GM19438 (cell line): Measurements from ENCODE around the gene FBXO10.
"Not testable (repeated sequence)": the region's sequence is repeated elsewhere in the genome, so short reads cannot be mapped to it uniquely, and the experiment has no call there.

ENCODE experiments used
- ATAC-seq: cut with Tn5 transposase; IDR thresholded peaks from one replicate; pipeline ENCODE4 v1.9.1; 2021; ENCODE audit warnings: low read depth; ENCODE audit not compliant: unreplicated experiment

FBXO10 gene, protein sequence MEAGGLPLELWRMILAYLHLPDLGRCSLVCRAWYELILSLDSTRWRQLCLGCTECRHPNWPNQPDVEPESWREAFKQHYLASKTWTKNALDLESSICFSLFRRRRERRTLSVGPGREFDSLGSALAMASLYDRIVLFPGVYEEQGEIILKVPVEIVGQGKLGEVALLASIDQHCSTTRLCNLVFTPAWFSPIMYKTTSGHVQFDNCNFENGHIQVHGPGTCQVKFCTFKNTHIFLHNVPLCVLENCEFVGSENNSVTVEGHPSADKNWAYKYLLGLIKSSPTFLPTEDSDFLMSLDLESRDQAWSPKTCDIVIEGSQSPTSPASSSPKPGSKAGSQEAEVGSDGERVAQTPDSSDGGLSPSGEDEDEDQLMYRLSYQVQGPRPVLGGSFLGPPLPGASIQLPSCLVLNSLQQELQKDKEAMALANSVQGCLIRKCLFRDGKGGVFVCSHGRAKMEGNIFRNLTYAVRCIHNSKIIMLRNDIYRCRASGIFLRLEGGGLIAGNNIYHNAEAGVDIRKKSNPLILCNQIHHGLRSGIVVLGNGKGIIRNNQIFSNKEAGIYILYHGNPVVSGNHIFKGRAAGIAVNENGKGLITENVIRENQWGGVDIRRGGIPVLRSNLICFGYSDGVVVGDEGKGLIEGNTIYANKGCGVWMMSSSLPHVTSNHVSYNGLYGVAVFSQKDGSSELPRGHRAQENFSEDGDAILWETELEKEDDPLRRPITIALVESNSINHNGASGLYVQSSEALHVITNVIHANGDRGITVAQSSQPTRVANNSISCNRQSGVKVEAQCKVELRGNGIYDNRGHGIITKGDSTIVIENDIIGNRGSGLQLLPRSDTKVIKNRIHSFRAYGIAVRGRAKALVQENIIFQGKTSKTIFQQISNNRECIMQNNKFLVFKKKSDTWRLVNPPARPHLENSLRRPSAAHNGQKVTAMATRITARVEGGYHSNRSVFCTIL

DNA sequence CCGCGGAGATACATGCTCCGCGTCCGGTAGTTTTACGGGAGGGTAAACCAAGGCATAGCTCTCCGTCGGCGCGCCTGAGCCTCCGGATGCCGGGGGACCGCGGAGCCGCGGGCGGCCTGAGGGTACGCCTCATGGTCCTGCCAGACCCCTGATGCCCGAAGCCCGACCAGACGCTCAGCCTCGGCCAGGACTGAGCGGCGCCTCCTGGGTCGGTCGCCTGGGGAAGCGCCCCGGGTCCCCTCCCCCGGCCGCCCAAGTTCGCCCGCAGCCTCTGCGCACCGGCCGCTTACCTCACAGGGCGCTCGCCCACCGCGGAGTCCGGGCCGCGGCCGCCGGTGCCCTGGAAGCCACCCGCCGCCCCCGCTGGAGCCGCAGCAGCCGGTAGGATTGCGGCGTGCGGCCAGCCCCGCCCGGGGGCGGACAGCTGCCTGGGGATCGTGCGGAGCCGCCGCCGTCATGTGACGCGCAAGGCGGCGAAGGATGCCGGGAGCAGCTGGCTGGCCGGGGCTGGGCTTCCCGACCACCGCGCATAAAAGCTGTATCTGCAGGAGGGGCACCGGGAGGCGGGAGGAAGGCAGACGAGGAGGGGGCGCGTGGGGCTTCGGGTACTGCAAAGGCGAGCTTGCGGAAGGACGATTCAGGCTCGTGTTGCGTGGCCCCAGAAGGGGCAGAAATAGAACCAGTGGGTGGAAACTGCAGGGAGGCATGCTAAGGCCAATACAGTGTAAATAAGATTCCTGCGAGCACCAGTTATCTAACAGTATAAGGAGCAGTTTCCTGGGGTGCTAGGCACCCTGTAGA, at the start of gene FBXO10:
FBXO10 (minus strand) TSS at position 460 of the 801 bp plus-strand sequence. CDS start 34,612 bp downstream, outside the sequence.
- ATAC-seq: peak; percentile 78

DNA sequence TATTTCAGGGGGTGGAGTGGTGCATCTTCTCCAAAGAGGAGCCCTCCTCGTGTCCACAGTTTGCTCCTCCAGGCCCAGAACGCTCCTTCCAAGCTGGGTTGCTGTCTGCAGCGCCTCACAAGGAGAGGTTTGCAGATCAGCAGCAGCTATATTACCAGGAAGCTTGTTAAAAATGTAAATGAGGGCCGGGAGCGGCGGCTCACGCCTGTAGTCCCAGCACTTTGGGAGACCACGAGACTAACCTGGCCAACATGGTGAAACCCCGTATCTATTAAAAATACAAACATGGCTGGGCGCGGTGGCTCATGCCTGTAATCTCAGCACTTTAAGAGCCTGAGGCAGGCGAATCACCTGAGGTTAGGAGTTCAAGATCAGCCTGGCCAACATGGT, 49.6 kb upstream of the FBXO10 start:
- no peak for ATAC-seq

DNA sequence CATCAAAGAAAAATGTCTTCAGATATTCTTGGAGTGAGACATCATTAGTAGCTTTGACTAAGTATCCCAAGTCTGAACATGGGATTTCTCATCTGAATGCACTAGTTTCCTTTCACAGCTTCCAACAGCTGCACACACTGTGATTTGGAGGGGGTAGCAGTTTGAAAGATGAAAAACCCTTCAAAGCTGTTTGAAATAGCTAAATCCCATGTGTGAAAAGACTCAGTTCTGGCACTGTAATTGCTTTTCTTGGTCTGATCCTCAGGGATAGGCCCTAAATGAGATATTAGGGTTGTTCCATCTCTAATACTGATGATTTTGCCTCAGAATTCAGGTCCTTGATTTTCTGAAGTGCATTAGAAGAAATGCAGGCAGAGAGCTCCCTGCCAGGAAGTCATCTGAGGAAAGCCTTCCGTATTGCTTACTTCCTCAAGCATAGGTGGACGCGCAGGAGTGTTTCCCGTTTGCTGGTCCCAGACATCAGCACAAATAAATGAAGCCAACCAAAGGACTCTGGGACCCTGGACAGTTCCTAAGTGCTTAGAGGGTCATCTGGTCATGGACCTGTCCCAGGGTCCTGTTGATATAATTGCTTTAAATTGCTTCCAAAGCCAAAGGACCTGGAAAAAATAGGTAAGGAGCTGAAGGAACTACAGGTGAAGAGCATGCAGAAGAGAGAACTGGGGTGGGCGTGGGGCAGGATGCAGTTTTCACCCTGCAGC, 49.0 kb upstream of the FBXO10 start:
- ATAC-seq: no peak

DNA sequence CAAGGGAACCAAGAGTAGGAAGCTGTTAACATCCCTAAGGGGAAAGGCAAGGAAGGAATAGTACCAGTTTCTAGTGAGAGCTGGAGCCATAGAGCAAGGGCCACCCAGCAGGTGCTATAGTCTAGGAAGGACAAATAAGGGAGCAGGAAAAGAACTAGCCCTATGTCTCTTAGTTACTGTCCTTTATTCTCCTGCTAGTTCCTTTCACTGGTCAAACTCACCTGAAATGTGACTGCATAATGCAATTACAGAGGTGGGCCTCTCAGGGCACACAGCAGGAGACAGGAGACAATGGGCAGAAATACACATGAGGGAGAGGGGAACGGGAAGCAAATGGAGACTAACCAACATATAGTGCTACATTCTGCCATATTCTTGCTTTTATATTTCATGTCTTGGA, 47.9 kb upstream of the FBXO10 start:
- no peak for ATAC-seq

DNA sequence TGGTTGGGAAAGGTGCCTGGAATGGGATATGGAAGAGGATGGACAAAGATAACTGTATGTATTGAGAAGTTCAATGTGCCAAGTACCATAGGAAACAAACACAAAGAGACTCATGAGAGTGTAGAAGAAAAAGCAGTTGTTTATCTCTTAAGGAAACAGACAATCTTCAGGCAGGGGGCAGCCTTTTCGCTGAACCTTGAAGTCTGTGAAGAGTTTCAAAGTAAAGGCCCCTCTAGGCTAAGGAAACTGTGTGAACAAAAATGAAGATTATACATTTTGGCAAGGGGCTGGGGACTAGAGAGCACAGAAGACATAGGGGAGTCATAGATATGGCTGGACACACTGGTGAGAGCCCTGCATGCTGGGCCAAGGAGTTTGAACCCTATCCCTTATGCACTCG, 47.1 kb upstream of the FBXO10 start:
- ATAC-seq: no peak

DNA sequence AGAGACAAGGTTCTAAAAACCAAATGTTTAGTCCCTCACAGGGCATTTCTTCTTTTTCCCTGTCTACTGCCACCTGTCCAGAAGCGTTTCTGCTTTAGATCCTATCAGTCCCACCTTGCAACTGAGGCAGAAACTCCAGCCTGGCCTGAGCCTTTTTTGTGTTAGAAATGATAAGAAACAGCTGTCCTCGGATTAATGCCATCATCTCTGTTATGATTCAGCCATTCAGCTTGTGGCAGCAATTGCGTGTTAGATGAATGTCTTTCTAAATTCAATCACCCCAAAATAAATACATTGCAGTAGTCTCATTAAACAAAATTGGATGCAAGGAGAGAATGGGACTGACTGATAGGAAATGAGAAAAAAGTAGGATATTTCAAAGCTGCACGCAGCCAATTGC, 46.3 kb upstream of the FBXO10 start:
- no peak for ATAC-seq

DNA sequence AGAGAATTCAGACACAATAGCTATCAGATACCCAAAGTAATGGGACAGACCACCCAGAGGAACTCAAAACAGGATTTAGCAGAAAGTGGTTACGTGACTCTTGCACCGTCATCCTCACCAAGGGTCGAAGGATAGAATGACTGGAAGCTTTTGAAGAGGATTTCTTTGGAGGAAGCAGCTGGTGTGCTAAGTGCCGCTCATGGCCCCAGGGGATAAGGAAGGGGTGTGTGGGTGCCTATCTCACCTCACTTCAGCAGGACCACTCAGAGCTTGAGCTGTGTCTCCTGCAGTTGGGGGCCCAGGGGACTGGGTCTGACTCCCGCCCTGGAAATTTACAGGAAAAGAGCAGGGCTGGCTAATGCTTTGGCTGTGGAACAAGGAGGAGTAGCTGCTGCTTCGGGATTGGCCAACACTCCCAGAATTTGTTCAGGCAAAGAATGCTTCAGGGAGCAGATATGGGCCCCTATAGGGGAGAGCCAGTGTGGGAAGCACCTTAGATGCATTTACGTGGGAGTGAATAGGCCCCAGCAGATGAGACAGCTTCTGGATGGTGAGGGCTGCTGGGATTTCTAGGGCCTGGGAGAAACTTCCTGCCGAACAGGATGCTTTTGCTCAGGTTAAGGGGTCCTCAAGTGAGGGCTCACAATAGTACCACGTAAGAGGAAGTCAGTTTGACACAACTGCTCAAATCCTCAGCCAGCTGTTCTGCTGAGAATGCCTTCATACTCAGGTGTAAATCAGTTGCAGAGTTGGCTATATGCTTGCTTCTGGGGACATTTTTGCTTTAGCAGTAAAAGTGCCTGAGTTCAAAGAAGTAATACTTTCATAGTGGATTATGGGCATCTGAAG, 45.3 kb upstream of the FBXO10 start:
- no peak for ATAC-seq

DNA sequence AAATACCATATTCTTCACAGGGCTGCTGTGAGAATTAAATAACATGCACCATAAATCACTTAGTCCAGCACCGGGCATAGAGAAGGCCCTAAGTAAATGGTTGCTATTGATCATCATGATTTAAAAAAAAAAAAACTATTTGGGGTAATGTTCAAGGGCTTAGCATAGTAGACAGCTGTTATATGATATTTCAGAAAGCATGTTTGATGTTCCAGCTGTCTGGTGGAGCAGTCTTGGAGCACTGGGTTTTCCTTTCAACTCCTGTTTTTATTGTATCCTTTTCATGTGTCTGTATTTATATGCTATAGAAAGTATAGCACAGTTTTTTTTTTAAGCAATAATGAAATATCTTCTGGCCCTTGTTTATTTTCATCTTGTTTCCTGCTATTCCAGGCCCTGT, 44.2 kb upstream of the FBXO10 start:
- no peak for ATAC-seq

DNA sequence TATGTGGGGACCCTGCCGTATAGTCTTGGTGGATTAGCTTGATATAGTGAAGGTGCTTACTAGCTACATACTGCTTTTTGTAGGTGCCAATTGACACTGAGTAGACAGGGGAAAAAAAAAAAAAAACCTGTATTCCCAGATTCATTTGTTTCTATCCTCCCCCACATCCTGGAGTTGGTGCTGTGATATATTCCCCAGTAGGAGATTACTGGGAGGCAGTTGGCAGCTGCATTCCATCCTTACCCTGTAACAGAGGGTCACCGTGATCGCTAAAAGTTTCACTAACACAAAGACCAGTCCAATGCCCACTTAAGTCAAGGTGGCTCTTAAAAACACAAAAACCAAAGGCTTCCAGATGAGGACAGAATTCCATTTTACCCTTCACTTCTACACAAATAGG, 43.6 kb upstream of the FBXO10 start:
- ATAC-seq: no peak

DNA sequence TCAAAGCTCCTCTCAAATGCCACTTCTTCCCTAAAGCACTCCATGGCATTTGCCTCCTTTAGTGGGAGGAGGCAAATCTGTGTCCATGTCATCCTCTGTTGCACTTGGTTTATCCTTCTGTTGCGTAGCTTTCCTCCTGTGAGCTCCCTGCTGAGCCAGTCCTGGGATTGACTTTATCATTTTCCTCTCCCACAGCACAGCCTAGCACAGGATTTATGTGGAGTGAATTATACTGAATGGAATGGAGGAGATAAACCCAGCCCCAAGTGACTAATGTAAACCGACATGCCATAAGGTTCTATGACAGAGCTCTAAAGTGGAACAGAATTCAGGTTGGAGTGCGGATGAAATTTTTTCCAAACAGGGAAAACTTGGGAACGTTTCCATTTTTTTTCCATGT, 42.6 kb upstream of the FBXO10 start:
- ATAC-seq: no peak

DNA sequence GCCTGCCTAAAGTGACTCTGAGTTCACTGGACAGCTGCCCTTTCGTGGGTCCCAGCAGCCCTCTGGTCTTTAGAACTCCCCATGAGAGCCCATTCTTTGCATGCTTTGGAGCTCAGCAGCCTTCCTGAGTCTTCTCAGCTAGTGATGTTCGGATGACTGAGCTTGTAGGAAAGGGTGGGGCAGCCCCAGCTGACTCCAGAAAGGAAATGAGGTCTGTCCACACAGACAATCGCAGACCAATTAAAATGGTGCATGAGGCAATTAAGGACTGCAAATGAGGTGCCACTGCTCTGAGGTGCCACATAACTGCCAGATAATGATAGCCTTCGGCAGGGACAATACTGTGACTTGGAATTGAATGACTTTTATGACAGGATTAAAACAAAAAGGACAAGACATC, 41.7 kb upstream of the FBXO10 start:
- ATAC-seq: no peak

DNA sequence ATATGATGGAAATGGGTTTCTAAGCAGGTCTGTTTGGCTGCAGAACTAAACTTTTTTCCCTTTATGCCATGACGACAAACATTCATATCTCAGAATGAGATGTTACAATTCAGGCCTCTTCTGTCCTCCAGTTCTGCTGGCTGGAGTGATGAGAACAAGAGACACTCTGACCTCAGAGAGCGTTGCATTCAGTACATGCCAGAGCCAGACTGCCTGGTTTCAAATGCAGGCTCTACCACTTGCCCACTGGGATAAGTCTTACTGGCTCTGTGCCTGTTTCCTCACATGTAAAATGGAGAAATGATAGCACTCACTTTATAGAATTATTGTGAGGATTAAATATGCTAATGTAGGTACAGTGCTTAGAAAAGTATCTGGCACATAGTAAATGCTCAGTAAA, 41.0 kb upstream of the FBXO10 start:
- no peak for ATAC-seq

DNA sequence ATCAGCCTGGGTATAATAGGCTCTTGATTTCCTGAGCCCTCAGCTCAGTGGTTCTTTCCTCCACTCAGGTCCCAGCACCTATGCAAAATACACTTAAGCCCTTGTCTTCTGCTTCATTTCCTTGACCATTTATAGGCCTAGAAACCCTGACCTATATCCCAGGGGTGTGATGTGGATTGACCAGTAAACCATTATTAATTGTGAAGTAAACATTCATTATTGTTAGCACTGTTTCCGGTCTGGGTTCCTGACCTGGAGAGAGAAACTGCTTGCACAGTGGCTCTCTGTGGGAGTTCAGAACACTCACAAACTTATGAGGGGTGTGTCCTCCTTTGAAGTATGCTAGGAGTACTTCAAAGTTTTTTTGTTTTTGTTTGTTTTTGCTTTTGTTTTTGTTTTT, 35.8 kb upstream of the FBXO10 start:
- no peak for ATAC-seq

DNA sequence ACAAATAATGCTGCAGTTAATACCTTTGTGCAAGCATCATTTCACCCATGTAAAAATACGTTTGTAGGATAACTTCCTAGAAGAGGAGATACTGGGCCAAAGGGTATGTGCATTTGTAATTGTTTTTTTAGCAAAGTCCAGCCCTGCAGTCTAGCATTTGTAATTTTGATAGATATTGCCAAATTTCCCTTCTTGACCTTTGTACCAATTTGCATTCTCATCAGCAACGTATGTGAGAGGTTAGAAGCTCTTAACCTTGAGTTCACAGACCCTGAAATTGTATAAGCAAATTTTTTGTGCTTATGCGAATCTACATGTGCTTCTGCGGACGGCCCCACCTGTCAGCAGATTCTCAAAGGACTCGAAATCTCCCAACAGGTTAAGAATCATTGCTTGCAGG, 34.8 kb upstream of the FBXO10 start:
- ATAC-seq: no peak

DNA sequence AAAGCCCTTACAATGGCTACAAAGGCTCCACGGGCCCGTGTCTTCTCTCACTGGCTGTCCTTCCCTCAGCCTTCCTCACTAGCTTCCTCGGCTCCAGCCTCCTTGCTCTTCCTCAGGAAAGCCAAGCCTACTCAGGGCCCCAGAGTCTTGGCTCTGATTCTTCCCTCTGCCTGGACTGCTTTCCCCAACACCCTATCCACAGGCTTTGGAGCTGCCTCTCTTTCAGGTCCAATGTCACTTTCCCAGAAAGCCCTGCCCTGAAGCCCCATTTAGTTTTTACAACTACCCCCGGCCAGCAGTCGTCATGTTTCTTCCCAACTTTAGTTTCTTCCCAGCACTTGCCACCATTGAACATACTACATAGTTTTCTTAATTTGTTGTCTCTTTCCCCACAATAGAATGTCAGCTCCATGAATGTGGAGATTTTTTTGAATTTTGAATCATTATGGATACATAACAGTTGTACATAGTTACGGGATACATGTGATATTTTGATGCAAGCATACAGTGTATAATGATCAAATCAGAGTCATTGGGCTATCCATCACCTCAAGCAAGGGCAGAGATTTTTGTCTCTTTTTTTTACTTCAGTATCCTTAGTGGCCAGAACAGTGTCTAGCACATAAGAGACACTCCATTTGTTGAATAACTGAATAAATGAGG, 33.7 kb upstream of the FBXO10 start:
- no peak for ATAC-seq

DNA sequence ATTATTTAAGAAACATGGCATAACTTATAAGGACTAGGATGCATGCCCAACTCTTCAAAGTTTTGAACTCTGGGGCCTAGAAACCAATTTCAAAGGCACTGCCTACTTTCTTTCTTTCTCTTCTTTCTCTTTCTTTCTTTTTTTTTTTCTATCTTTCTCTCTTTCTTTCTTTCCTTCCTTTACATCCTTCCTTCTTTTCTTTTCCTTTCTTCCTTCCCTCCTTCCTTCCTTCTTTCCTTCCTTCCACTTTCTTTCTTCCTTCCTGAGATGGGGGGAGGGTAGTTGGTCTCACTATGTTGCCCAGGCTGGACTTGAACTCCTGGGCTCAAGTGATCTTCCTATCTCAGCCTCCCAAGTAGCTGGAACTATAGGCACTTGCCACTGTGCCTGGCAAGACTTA, 32.1 kb upstream of the FBXO10 start:
- no peak for ATAC-seq

DNA sequence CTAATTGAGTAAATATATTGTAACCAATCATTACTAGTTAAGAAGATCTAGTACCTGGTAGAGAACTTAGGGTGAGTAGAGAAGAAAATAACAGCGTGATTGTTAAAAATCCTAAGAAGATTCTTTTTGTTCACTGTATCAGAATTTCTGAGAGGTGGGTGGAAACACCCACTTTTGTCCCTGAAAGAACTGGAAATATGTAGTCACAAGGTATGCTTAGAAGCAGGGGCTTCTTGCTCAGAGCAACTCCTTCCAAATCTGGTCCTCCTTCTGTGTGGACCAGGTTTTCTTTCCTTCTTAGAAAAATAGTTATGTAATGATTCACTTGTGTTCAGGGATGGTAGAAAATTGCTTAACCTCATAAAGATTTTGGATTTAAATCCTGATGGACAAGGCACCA, 28.1 kb upstream of the FBXO10 start:
- no peak for ATAC-seq

DNA sequence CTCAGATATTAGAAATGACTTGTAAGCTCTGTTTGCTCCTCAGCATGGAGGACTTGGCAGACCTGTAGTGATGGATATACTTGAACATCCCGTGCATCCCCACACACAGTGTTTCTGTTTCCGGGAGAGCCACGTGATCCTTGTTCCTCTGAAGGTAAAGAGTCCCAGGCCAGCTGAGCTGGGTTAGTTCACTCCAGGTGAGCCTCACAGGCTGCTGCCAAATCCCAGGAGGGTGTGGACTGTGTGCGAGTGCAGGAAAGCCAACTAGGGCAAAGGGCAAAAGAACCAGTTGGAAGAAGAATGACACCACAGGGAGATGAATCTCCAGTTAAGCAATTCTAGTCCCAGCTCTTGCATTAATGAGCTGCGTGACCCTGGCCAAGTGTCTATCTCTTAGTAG, 26.6 kb upstream of the FBXO10 start:
- ATAC-seq: no peak

DNA sequence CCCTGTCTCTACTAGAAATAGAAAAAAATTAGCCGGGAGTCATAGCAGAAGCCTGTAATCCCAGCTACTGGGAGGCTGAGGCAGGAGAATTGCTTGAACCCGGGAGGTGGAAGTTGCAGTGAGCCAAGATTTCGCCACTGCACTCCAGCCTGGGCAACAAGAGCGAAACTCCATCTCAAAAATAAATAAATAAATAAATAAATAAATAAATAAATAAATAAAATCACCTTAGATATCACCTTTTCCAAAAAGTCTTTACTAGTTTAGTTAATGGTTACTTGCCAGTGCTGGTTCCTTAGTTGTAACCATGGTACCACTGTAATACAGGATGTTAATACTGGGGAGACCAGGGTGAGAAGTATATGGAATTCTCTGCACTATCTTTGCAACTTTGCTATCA, 25.9 kb upstream of the FBXO10 start:
- not testable (repeated sequence) for ATAC-seq
